Coronary artery (tissue), 2 donors: Measurements from ENCODE around the gene MORC2.

Experiments
- DNase-seq: peaks from one replicate; pipeline ENCODE4 v3.0.0-alpha.2; 2017; ENCODE audit warnings: low spot score
- H3K27ac ChIP-seq, 2 donors: fragments of 200-600 bp; sonication (generic); one replicate each; pipeline ENCODE4 v1.5.1; 2016 to 2019
- H3K4me3 ChIP-seq: fragments of 200-600 bp; sonication (generic); 2 replicates; pipeline ENCODE4 v1.5.1; 2016; ENCODE audit warnings: mild to moderate bottlenecking, moderate library complexity
- CTCF ChIP-seq: fragments of 200-600 bp; sonication (generic); IDR thresholded peaks from one replicate; pipeline ENCODE4 v1.5.1; 2019; ENCODE audit warnings: antibody characterized with exemption

MORC2 gene

GRCh38 chr22:30875481-30876215 lies 92.9 kb downstream of the MORC2 start:
- TF ChIP-seq CTCF, result no peak
- H3K4me3 ChIP-seq, result no peak overlapping the region
- H3K27ac ChIP-seq, result no peak overlapping the region
- peak; percentile 54 for DNase-seq
